CD14-positive monocyte (primary cell): ENCODE data around the gene ASTN2. TPM values are rescaled to one million over a fixed set of nuclear protein-coding genes. Genes with fewer than 3 reads are reported as not detected.

Experiments
- DNase-seq, 3 donors: peaks; one replicate each; pipeline ENCODE4 v3.0.0-alpha.2; 2011 to 2022
- H2AFZ ChIP-seq: 2 replicates; pipeline ENCODE4 v1.6.0; 2012; ENCODE audit warnings: mild to moderate bottlenecking, low read depth, low read length, inconsistent platforms; ENCODE audit not compliant: insufficient read depth, poor library complexity, severe bottlenecking
- H3K27ac ChIP-seq, 2 donors: 1 replicate in 1 of 2; 2 replicates in 1 of 2; pipeline ENCODE4 v1.5.1; 2012 to 2013; ENCODE audit warnings: low read length in 2 of 2, control low read depth in 1 of 2, inconsistent platforms in 1 of 2, low read depth in 1 of 2, mild to moderate bottlenecking in 1 of 2
- H3K27me3 ChIP-seq, 2 donors: one replicate each; pipeline versions ENCODE4 v1.6.0 to v1.6.1; 2011 to 2013; ENCODE audit warnings: low read length in 2 of 2; ENCODE audit not compliant: control insufficient read depth in 2 of 2, insufficient read depth in 2 of 2
- H3K36me3 ChIP-seq, 2 donors: replicated peaks in 1 of 2; 1 replicate in 1 of 2; 2 replicates in 1 of 2; pipeline versions ENCODE4 v1.5.1 to v1.6.1; 2012 to 2013; ENCODE audit warnings: low read length in 2 of 2, control low read depth in 1 of 2, inconsistent platforms in 1 of 2, mild to moderate bottlenecking in 1 of 2; ENCODE audit not compliant: insufficient read depth in 2 of 2, control insufficient read depth in 1 of 2
- H3K4me1 ChIP-seq, 2 donors: 1 replicate in 1 of 2; 2 replicates in 1 of 2; pipeline versions ENCODE4 v1.5.1 to v1.6.1; 2012 to 2013; ENCODE audit warnings: low read length in 2 of 2, control low read depth in 1 of 2, inconsistent platforms in 1 of 2, mild to moderate bottlenecking in 1 of 2, moderate library complexity in 1 of 2; ENCODE audit not compliant: insufficient read depth in 2 of 2, control insufficient read depth in 1 of 2
- H3K4me2 ChIP-seq: replicated peaks from 2 replicates; pipeline ENCODE3; 2012; ENCODE audit warnings: low read length, moderate library complexity, mild to moderate bottlenecking; ENCODE audit not compliant: poor library complexity, severe bottlenecking; ENCODE audit errors: extremely low read depth
- H3K4me3 ChIP-seq, 3 experiments: fragments of 200-600 bp in 1 of 3; sonication (generic) in 1 of 3; replicated peaks in 1 of 3; 1 replicate in 2 of 3; 2 replicates in 1 of 3; pipeline ENCODE4 v1.5.1; 2011 to 2013; ENCODE audit warnings: low read length in 3 of 3, mild to moderate bottlenecking in 3 of 3, control low read depth in 2 of 3, low read depth in 2 of 3, inconsistent platforms in 1 of 3, moderate library complexity in 1 of 3
- H3K79me2 ChIP-seq: 2 replicates; pipeline ENCODE4 v1.6.0; 2012; ENCODE audit warnings: mild to moderate bottlenecking, control low read depth, inconsistent platforms, low read length, moderate library complexity; ENCODE audit not compliant: insufficient read depth
- H3K9ac ChIP-seq: 2 replicates; pipeline ENCODE4 v1.6.0; 2017; ENCODE audit warnings: low read length, mild to moderate bottlenecking; ENCODE audit not compliant: insufficient read depth, poor library complexity, severe bottlenecking
- H3K9me3 ChIP-seq, 2 donors: replicated peaks in 1 of 2; 1 replicate in 1 of 2; 2 replicates in 1 of 2; pipeline versions ENCODE4 v1.5.1 to v1.6.1; 2012 to 2013; ENCODE audit warnings: low read length in 2 of 2, control low read depth in 1 of 2; ENCODE audit not compliant: control insufficient read depth in 1 of 2, insufficient read depth in 1 of 2
- H4K20me1 ChIP-seq: 2 replicates; pipeline ENCODE4 v1.6.0; 2012; ENCODE audit warnings: mild to moderate bottlenecking, low read length, control low read depth, moderate library complexity; ENCODE audit not compliant: insufficient read depth
- H3K27ac Mint-ChIP-seq, 7 donors: one replicate each; pipeline ENCODE4 v1.8.0; 2020; ENCODE audit warnings: mild to moderate bottlenecking in 7 of 7, mixed read lengths in 7 of 7, moderate library complexity in 6 of 7, inconsistent platforms in 2 of 7
- H3K27me3 Mint-ChIP-seq, 3 donors: one replicate each; pipeline ENCODE4 v1.8.0; 2021 to 2022; ENCODE audit warnings: low read depth in 3 of 3, mild to moderate bottlenecking in 3 of 3, mixed read lengths in 3 of 3, moderate library complexity in 3 of 3, inconsistent platforms in 1 of 3
- H3K36me3 Mint-ChIP-seq, 2 donors: one replicate each; pipeline ENCODE4 v1.8.0; 2020; ENCODE audit warnings: mixed read lengths in 2 of 2, inconsistent platforms in 1 of 2, mild to moderate bottlenecking in 1 of 2
- H3K4me1 Mint-ChIP-seq: one replicate; pipeline ENCODE4 v1.8.0; 2020; ENCODE audit warnings: mild to moderate bottlenecking, mixed read lengths
- H3K4me3 Mint-ChIP-seq, 2 donors: one replicate each; pipeline ENCODE4 v1.8.0; 2020; ENCODE audit warnings: mild to moderate bottlenecking in 2 of 2, mixed read lengths in 2 of 2, moderate library complexity in 1 of 2
- H3K9me3 Mint-ChIP-seq, 7 donors: one replicate each; pipeline ENCODE4 v1.8.0; 2020 to 2022; ENCODE audit warnings: mixed read lengths in 7 of 7, mild to moderate bottlenecking in 6 of 7, moderate library complexity in 6 of 7, inconsistent platforms in 2 of 7
- WGBS: methylation state at CpG from one replicate; pipeline ENCODE4 v1.1.5; 2013; ENCODE audit warnings: missing lambda C conversion rate; ENCODE audit not compliant: insufficient coverage; 5-methylcytosine and 5-hydroxymethylcytosine counted together
- intact Hi-C, 2 donors: fragments of 100-400 bp; cut with micrococcal nuclease; formaldehyde crosslinking; loops; one replicate each; pipeline versions ENCODE4 v1.15.0 to v1.15.1; 2023
- polyA plus RNA-seq, 3 donors: library from polyadenylated mRNA; depleted of rRNA in 1 of 3; unstranded in 2 of 3; stranded (reverse) in 1 of 3; fragments of 300-500 nt in 2 of 3; fragments of >200 nt in 1 of 3; fragmentation: Illumina TruSeq in 2 of 3; gene quantifications; 1 replicate in 2 of 3; 2 replicates in 1 of 3; pipeline ENCODE4 v1.2.3, GENCODE V29; 2012 to 2021
- TF ChIP-seq, protein P1 (sequence below): fragments of 200-600 bp; IDR thresholded peaks from one replicate; pipeline ENCODE4 v1.8.0; 2022; ENCODE audit warnings: antibody characterized with exemption, mild to moderate bottlenecking

Gene ASTN2
- polyA plus RNA-seq, 3 donors = not detected

- peak overlapping the region in 1 of 7 donors; percentile 78 for H3K27ac Mint-ChIP-seq
- Histone ChIP-seq H3K27ac (no peak overlapping the region), H3K79me2 (no peaks in the 10 kb centered on the region), H3K4me2 (no peak overlapping the region), H2AFZ (no peak overlapping the region), H3K27me3 (no peaks in the 10 kb centered on the region), H3K4me3 (no peak overlapping the region), H4K20me1 (no peaks in the 10 kb centered on the region), H3K9ac (no peak overlapping the region), H3K36me3 (no peaks in the 10 kb centered on the region), H3K4me1 (no peaks in the 10 kb centered on the region), H3K9me3 (no peaks in the 10 kb centered on the region)
- intact Hi-C loops = no loop called here
- TF ChIP-seq, protein P1, sequence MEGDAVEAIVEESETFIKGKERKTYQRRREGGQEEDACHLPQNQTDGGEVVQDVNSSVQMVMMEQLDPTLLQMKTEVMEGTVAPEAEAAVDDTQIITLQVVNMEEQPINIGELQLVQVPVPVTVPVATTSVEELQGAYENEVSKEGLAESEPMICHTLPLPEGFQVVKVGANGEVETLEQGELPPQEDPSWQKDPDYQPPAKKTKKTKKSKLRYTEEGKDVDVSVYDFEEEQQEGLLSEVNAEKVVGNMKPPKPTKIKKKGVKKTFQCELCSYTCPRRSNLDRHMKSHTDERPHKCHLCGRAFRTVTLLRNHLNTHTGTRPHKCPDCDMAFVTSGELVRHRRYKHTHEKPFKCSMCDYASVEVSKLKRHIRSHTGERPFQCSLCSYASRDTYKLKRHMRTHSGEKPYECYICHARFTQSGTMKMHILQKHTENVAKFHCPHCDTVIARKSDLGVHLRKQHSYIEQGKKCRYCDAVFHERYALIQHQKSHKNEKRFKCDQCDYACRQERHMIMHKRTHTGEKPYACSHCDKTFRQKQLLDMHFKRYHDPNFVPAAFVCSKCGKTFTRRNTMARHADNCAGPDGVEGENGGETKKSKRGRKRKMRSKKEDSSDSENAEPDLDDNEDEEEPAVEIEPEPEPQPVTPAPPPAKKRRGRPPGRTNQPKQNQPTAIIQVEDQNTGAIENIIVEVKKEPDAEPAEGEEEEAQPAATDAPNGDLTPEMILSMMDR = no peak
- no peak overlapping the region for H3K4me3 Mint-ChIP-seq
- H3K4me1 Mint-ChIP-seq = peaks cover 4% of the 10 kb centered on the region
- peaks cover 0 to 5% (median 1%) of the 10 kb centered on the region in 3 donors for H3K27me3 Mint-ChIP-seq
- DNase-seq = no peak
- H3K9me3 Mint-ChIP-seq = no peaks in the 10 kb centered on the region
- H3K36me3 Mint-ChIP-seq = no peaks in the 10 kb centered on the region
- WGBS = 100% methylated on average over 3 of the region's 5 CpGs
Measured at GRCh38 chr9:116566677-116567488, 848.0 kb downstream of the ASTN2 start.

GRCh38 chr9:116565986-116566385 is 848.9 kb downstream of the ASTN2 start:
- intact Hi-C loops = no loop called here
- no peaks in the 10 kb centered on the region for H3K36me3 Mint-ChIP-seq
- H3K4me1 ChIP-seq = no peaks in the 10 kb centered on the region
- peaks cover 4% of the 10 kb centered on the region for H3K4me1 Mint-ChIP-seq
- no peaks in the 10 kb centered on the region for H3K27me3 ChIP-seq
- no peak for DNase-seq
- TF ChIP-seq, protein P1 = no peak
- H3K27me3 Mint-ChIP-seq = peaks cover 0 to 5% (median 1%) of the 10 kb centered on the region in 3 donors
- H3K4me3 ChIP-seq = no peak overlapping the region
- H4K20me1 ChIP-seq = no peaks in the 10 kb centered on the region
- no peak overlapping the region for H3K4me2 ChIP-seq
- H3K27ac ChIP-seq = no peak overlapping the region
- no peaks in the 10 kb centered on the region for H3K36me3 ChIP-seq
- no peak overlapping the region for H2AFZ ChIP-seq
- no peak overlapping the region for H3K9ac ChIP-seq
- no peak overlapping the region for H3K27ac Mint-ChIP-seq
- H3K9me3 Mint-ChIP-seq = no peaks in the 10 kb centered on the region
- H3K9me3 ChIP-seq = no peaks in the 10 kb centered on the region
- H3K4me3 Mint-ChIP-seq = no peak overlapping the region
- H3K79me2 ChIP-seq = no peaks in the 10 kb centered on the region
